H1 (cell line): ENCODE data around the gene SLCO4A1. TPM values are rescaled to one million over a fixed set of nuclear protein-coding genes. Genes with fewer than 3 reads are reported as not detected.

Experiments used
- CTCF ChIA-PET: fragments of 300-600 bp; sonication (Branson Sonifier 250); formaldehyde crosslinking; loops from one replicate; lab custom pipeline; 2021; ENCODE audit not compliant: partially characterized antibody; lab: Charles Lee
- POLR2A ChIA-PET: fragments of 300-600 bp; sonication (Branson Sonifier 250); formaldehyde crosslinking; loops from one replicate; lab custom pipeline; 2021; ENCODE audit warnings: inconsistent platforms; ENCODE audit not compliant: partially characterized antibody; lab: Charles Lee
- DNase-seq, 2 experiments: peaks; one replicate each; pipeline versions ENCODE4 v3.0.0 to v3.0.0-alpha.2; 2010 to 2022; ENCODE audit warnings: low spot score in 2 of 2, low read depth in 1 of 2, mixed read lengths in 1 of 2
- FAIRE-seq: peaks from 2 replicates; lab custom pipeline; 2011; peaks lifted over from hg19 to GRCh38; lab: Jason Lieb, UNC
- H2AFZ ChIP-seq: 2 replicates; pipeline ENCODE4 v1.8.1; 2012; ENCODE audit warnings: low read length, inconsistent platforms
- H2AK5ac ChIP-seq: 2 replicates; pipeline ENCODE4 v1.6.1; 2013; ENCODE audit warnings: low read depth, low read length
- H2BK120ac ChIP-seq: replicated peaks from 2 replicates; pipeline ENCODE3; 2013; ENCODE audit warnings: low read depth, low read length, inconsistent platforms
- H2BK12ac ChIP-seq: 2 replicates; pipeline ENCODE4 v1.6.1; 2013; ENCODE audit warnings: low read depth, low read length
- H2BK15ac ChIP-seq: 2 replicates; pipeline ENCODE4 v1.6.1; 2013; ENCODE audit warnings: low read length
- H2BK20ac ChIP-seq: 2 replicates; pipeline ENCODE4 v1.6.1; 2013; ENCODE audit warnings: low read length
- H2BK5ac ChIP-seq: 2 replicates; pipeline ENCODE4 v1.6.1; 2013; ENCODE audit warnings: low read depth, low read length
- H3K14ac ChIP-seq: 2 replicates; pipeline ENCODE4 v1.6.1; 2013; ENCODE audit warnings: inconsistent platforms; ENCODE audit not compliant: insufficient read length
- H3K18ac ChIP-seq: 2 replicates; pipeline ENCODE4 v1.6.1; 2013; ENCODE audit warnings: low read length; ENCODE audit errors: extremely low read depth
- H3K23ac ChIP-seq: 2 replicates; pipeline ENCODE4 v1.6.1; 2013; ENCODE audit warnings: inconsistent platforms; ENCODE audit not compliant: insufficient read length
- H3K23me2 ChIP-seq: 2 replicates; pipeline ENCODE4 v1.6.1; 2013; ENCODE audit warnings: low read depth, low read length
- H3K27ac ChIP-seq: 2 replicates; pipeline ENCODE4 v1.6.1; 2011; ENCODE audit warnings: low read depth, low read length, inconsistent platforms
- H3K27me3 ChIP-seq, 4 experiments: replicated peaks in 1 of 4; 1 replicate in 1 of 4; 2 replicates in 3 of 4; pipeline versions ENCODE4 v1.6.1 to v1.8.1; 2011 to 2013; ENCODE audit warnings: low read length in 3 of 4, mild to moderate bottlenecking in 3 of 4, inconsistent platforms in 2 of 4, mixed read lengths in 2 of 4, moderate library complexity in 1 of 4; ENCODE audit not compliant: control insufficient read depth in 3 of 4, insufficient read depth in 3 of 4; ENCODE audit errors: extremely low read depth in 1 of 4
- H3K36me3 ChIP-seq, 4 experiments: 2 replicates each; pipeline versions ENCODE4 v1.6.1 to v1.8.1; 2011 to 2013; ENCODE audit warnings: mild to moderate bottlenecking in 4 of 4, low read length in 3 of 4, moderate library complexity in 2 of 4, control low read depth in 1 of 4, inconsistent platforms in 1 of 4; ENCODE audit not compliant: insufficient read depth in 4 of 4, control insufficient read depth in 2 of 4
- H3K4ac ChIP-seq: replicated peaks from 2 replicates; pipeline ENCODE3; 2013; ENCODE audit warnings: low read length, low read depth, mixed read lengths, inconsistent platforms; ENCODE audit not compliant: insufficient read length
- H3K4me1 ChIP-seq, 4 experiments: replicated peaks in 1 of 4; 1 replicate in 1 of 4; 2 replicates in 3 of 4; pipeline versions ENCODE4 v1.6.1 to v1.8.1; 2011 to 2013; ENCODE audit warnings: low read length in 3 of 4, inconsistent platforms in 2 of 4, mixed read lengths in 1 of 4; ENCODE audit not compliant: insufficient read depth in 4 of 4, control insufficient read depth in 3 of 4
- H3K4me2 ChIP-seq, 2 experiments: 2 replicates each; pipeline versions ENCODE4 v1.6.1 to v1.8.1; 2011 to 2013; ENCODE audit warnings: low read depth in 2 of 2, low read length in 2 of 2, control low read depth in 1 of 2, inconsistent platforms in 1 of 2, mild to moderate bottlenecking in 1 of 2; ENCODE audit not compliant: insufficient read depth in 1 of 2
- H3K4me3 ChIP-seq, 4 experiments: fragments of 200-600, 300-600 bp in 1 of 4; sonication (generic), shearing (Covaris generic), sonication (Bioruptor Twin) in 1 of 4; 2 replicates each; pipeline versions ENCODE4 v1.5.1 to v1.8.1; 2011 to 2016; ENCODE audit warnings: low read length in 4 of 4, low read depth in 3 of 4, control low read depth in 2 of 4, inconsistent platforms in 2 of 4, mild to moderate bottlenecking in 2 of 4, mixed read lengths in 1 of 4, moderate library complexity in 1 of 4; ENCODE audit not compliant: insufficient read depth in 2 of 4; ENCODE audit errors: extremely low read depth in 1 of 4
- H3K56ac ChIP-seq: replicated peaks from 2 replicates; pipeline ENCODE3; 2013; ENCODE audit warnings: low read depth, mild to moderate bottlenecking, mixed read lengths, low read length, inconsistent platforms; ENCODE audit not compliant: insufficient read length
- H3K79me1 ChIP-seq: 2 replicates; pipeline ENCODE4 v1.6.1; 2013; ENCODE audit warnings: low read depth, low read length, control low read depth
- H3K79me2 ChIP-seq, 2 experiments: 2 replicates each; pipeline versions ENCODE4 v1.6.1 to v1.8.1; 2012 to 2013; ENCODE audit warnings: low read length in 2 of 2, mild to moderate bottlenecking in 2 of 2, inconsistent platforms in 1 of 2; ENCODE audit not compliant: insufficient read depth in 2 of 2, control insufficient read depth in 1 of 2
- H3K9ac ChIP-seq, 4 experiments: replicated peaks in 1 of 4; 1 replicate in 1 of 4; 2 replicates in 3 of 4; pipeline versions ENCODE4 v1.6.1 to v1.8.1; 2011 to 2013; ENCODE audit warnings: low read depth in 3 of 4, low read length in 3 of 4, control low read depth in 2 of 4, mild to moderate bottlenecking in 2 of 4, moderate library complexity in 2 of 4, inconsistent platforms in 1 of 4; ENCODE audit errors: extremely low read depth in 1 of 4
- H3K9me3 ChIP-seq, 2 experiments: 2 replicates each; pipeline versions ENCODE4 v1.6.1 to v1.8.1; 2012 to 2013; ENCODE audit warnings: mild to moderate bottlenecking in 2 of 2, moderate library complexity in 2 of 2, control low read depth in 1 of 2, inconsistent platforms in 1 of 2, low read depth in 1 of 2, low read length in 1 of 2, mixed read lengths in 1 of 2; ENCODE audit not compliant: insufficient read depth in 2 of 2
- H4K20me1 ChIP-seq, 2 experiments: replicated peaks in 1 of 2; 2 replicates each; pipeline versions ENCODE3 to v1.8.1; 2011 to 2013; ENCODE audit warnings: inconsistent platforms in 2 of 2, low read length in 2 of 2, mild to moderate bottlenecking in 1 of 2; ENCODE audit not compliant: insufficient read depth in 2 of 2, control insufficient read depth in 1 of 2
- H4K5ac ChIP-seq: 2 replicates; pipeline ENCODE4 v1.6.1; 2013; ENCODE audit warnings: low read length, low read depth, mixed read lengths, inconsistent platforms; ENCODE audit not compliant: insufficient read length
- H4K8ac ChIP-seq: 2 replicates; pipeline ENCODE4 v1.8.0; 2013; ENCODE audit warnings: mild to moderate bottlenecking, moderate library complexity, low read length, inconsistent platforms; ENCODE audit not compliant: insufficient read depth; ENCODE audit errors: extremely low read depth
- H4K91ac ChIP-seq: replicated peaks from 2 replicates; pipeline ENCODE3; 2013; ENCODE audit warnings: low read length, mixed read lengths, inconsistent platforms; ENCODE audit not compliant: insufficient read length
- BACH1 ChIP-seq: IDR thresholded peaks from 2 replicates; pipeline ENCODE4 v1.6.1; 2012; ENCODE audit warnings: low read length, improper control_type of control experiment
- CEBPB ChIP-seq: IDR thresholded peaks from 2 replicates; pipeline ENCODE4 v1.6.1; 2012; ENCODE audit warnings: low read depth, low read length
- CTCF ChIP-seq, 3 experiments: IDR thresholded peaks; 1 replicate in 2 of 3; 2 replicates in 1 of 3; pipeline versions ENCODE4 v1.5.1 to v1.6.1; 2011; ENCODE audit warnings: low read length in 3 of 3, mild to moderate bottlenecking in 3 of 3, inconsistent platforms in 2 of 3, low read depth in 1 of 3, moderate library complexity in 1 of 3; ENCODE audit not compliant: insufficient read depth in 1 of 3; ENCODE audit errors: control extremely low read depth in 1 of 3
- EP300 ChIP-seq, 2 experiments: IDR thresholded peaks; 1 replicate in 1 of 2; 2 replicates in 1 of 2; pipeline ENCODE4 v1.6.1; 2011 to 2012; ENCODE audit warnings: low read depth in 2 of 2, low read length in 2 of 2, mild to moderate bottlenecking in 2 of 2, borderline replicate concordance in 1 of 2, inconsistent platforms in 1 of 2, moderate library complexity in 1 of 2
- FOSL1 ChIP-seq: IDR thresholded peaks from 2 replicates; pipeline ENCODE4 v1.6.1; 2011; ENCODE audit warnings: mild to moderate bottlenecking, low read depth, low read length, moderate library complexity; ENCODE audit not compliant: insufficient read depth
- KDM5A ChIP-seq: fragments of 200-600 bp; IDR thresholded peaks from 2 replicates; pipeline ENCODE4 v1.7.1; 2012; ENCODE audit warnings: mild to moderate bottlenecking, low read length, inconsistent platforms, mixed read lengths
- NANOG ChIP-seq: IDR thresholded peaks from 2 replicates; pipeline ENCODE4 v1.6.1; 2011; ENCODE audit warnings: low read length, low read depth, mild to moderate bottlenecking, inconsistent platforms; ENCODE audit not compliant: insufficient read depth, poor library complexity, severe bottlenecking
- NRF1 ChIP-seq: IDR thresholded peaks from 2 replicates; pipeline ENCODE4 v1.6.1; 2011; ENCODE audit warnings: mild to moderate bottlenecking, low read depth, low read length, improper control_type of control experiment
- PHF8 ChIP-seq: fragments of 200-600 bp; sonication (generic); conservative IDR thresholded peaks from 2 replicates; pipeline ENCODE4 v1.7.1; 2012; ENCODE audit warnings: low read depth, mild to moderate bottlenecking, inconsistent platforms, low read length, moderate library complexity
- RNF2 ChIP-seq: fragments of 200-900, 300-1000 bp; sonication (generic); IDR thresholded peaks from 2 replicates; pipeline ENCODE4 v1.7.1; 2016; ENCODE audit warnings: borderline replicate concordance, low read depth, mild to moderate bottlenecking, antibody characterized with exemption, low read length; ENCODE audit not compliant: poor library complexity, severe bottlenecking; ENCODE audit errors: missing control alignments
- WGBS, 2 experiments: shearing (Covaris generic) in 1 of 2; methylation state at CpG; one replicate each; pipeline versions ENCODE4 v1.1.6 to v1.1.7; 2013 to 2015; ENCODE audit warnings: low lambda C conversion rate in 2 of 2, mixed read lengths in 2 of 2, inconsistent platforms in 1 of 2, low coverage in 1 of 2, missing lambda C conversion rate in 1 of 2; ENCODE audit not compliant: insufficient replicate concordance in 2 of 2, insufficient coverage in 1 of 2, insufficient read length in 1 of 2; ENCODE audit errors: extremely low coverage in 1 of 2, missing lambda C conversion rate in 1 of 2; 5-methylcytosine and 5-hydroxymethylcytosine counted together
- polyA plus RNA-seq, 7 experiments: library from polyadenylated mRNA; depleted of rRNA in 3 of 7; stranded (reverse) in 5 of 7; unstranded in 2 of 7; fragments of >200 nt in 5 of 7; fragments of 200-250 nt in 2 of 7; gene quantifications; 1 replicate in 5 of 7; 2 replicates in 1 of 7; 4 replicates in 1 of 7; pipeline versions ENCODE4 v1.2.1 to v1.2.3, GENCODE V29; 2011 to 2013; ENCODE audit warnings: missing spikeins in 2 of 7, mixed read lengths in 2 of 7
- total RNA-seq: library from RNA; stranded (reverse); fragmentation: NEBNext Ultra II Directional; extraction: Animal tissue kit (Norgen Biotek cat#: 25700); gene quantifications from 2 replicates; pipeline ENCODE4 v1.2.1, GENCODE V29; 2021

SLCO4A1 gene
- total and polyA plus RNA-seq, 2 of the 8 experiments (the other 6 are each of a cell fraction or from before 2014, with no cell fraction given): 10.5 to 18.5 TPM

DNA sequence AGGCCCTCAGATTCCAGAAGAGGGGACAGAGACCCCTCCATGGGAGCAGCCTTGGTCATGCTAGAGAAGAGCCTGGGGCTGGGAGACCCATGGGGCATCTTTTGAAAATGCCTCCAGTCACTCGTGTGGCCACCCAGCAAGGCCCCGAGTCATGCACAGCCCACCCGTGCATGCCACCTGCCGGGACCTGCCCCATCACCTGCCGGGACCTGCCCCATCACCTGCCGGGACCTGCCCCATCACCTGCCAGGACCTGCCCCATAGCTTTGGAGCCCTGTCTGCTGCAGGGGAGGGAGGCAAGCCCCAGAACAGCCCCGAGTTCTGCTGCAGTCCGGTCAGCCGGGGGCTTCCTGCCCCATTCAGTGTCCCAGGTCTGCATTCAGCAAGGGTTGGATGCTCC lies 37.5 kb upstream of the SLCO4A1 start:
- Histone ChIP-seq H2BK15ac (no peak overlapping the region), H3K14ac (no peak overlapping the region), H2BK120ac (no peak overlapping the region), H4K8ac (no peak overlapping the region), H4K91ac (peak overlapping the region; percentile 99), H3K56ac (no peak overlapping the region), H3K23ac (no peak overlapping the region), H2BK20ac (peak overlapping the region; percentile 93; the same call in 1 of the 2 replicates), H3K4me1 (peaks cover 6 to 26% (median 18%) of the 10 kb centered on the region in 4 experiments), H2AK5ac (no peak overlapping the region), H3K27me3 (no peaks in the 10 kb centered on the region; a peak in 1 of 7 replicates), H3K4me2 (no peak overlapping the region), H3K36me3 (no peaks in the 10 kb centered on the region)
- no peak for FAIRE-seq
- POLR2A ChIA-PET: no interaction called here
- no peak for DNase-seq
- TF ChIP-seq EP300 (IDR thresholded peaks at IDR 0.05; ENCODE audit: borderline replicate concordance in 1 of 2, low read depth in 2 of 2, low read length in 2 of 2) (peak in 1 of 2 experiments; percentile 67; a peak in 1 of 3 replicates), CEBPB (no peak), CTCF (IDR thresholded peaks at IDR 0.05; ENCODE audit: control extremely low read depth in 1 of 3, insufficient read depth in 1 of 3, low read depth in 1 of 3, low read length in 3 of 3) (no peak), NRF1 (no peak), NANOG (no peak), KDM5A (no peak), PHF8 (no peak), FOSL1 (no peak), BACH1 (no peak), RNF2 (peak; percentile 68)
- TF ChIP-seq, all 59 proteins: peak for 2
- Histone ChIP-seq H3K9ac (no peak overlapping the region), H2BK5ac (peak overlapping the region; percentile 54; the same call in 1 of the 2 replicates), H4K5ac (no peak overlapping the region), H3K27ac (no peak overlapping the region), H4K20me1 (no peaks in the 10 kb centered on the region), H2BK12ac (no peak overlapping the region), H2AFZ (no peak overlapping the region), H3K4ac (no peak overlapping the region), H3K4me3 (no peak overlapping the region), H3K79me2 (no peaks in the 10 kb centered on the region), H3K23me2 (no peaks in the 10 kb centered on the region), H3K9me3 (no peaks in the 10 kb centered on the region), H3K79me1 (no peaks in the 10 kb centered on the region), H3K18ac (no peak overlapping the region)
- 87% methylated on average over 9 of the region's 9 CpGs; no CpG with 5 or more reads in 1 of the 2 experiments for WGBS, 2 experiments
- CTCF ChIA-PET: interaction anchor here (0.7 to 2.5 kb wide), 5 partner anchors 12 to 64 kb away, joined by 3 to 23 read pairs (median 3); no protein-coding TSS in a partner anchor
